HG03025 (cell line): ENCODE results near the gene MAD2L2.

Experiments used
- ATAC-seq: cut with Tn5 transposase; IDR thresholded peaks from one replicate; pipeline ENCODE4 v1.9.1; 2021; ENCODE audit warnings: mild to moderate bottlenecking, moderate library complexity; ENCODE audit not compliant: unreplicated experiment, low FRiP score

MAD2L2 gene

DNA sequence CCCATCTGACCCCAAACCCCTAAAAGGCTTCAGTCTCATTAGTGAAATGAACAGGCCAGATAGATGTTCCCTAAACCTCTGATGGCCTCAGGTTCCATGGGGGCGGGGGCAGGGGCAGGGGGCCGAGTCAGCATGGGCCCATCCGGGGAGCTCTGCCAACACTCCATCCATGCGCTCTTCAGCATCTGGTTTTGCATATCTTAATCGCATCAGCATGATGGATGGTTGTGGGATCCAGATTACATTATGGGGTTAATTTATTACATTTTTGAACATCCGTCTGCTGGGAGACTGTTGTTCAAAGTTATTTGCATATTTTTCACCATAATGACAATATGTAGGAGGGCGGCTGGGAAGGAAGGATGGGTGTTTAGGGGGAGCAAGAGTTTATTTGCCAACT, 3.1 kb upstream of the MAD2L2 start:
- no peak for ATAC-seq

DNA sequence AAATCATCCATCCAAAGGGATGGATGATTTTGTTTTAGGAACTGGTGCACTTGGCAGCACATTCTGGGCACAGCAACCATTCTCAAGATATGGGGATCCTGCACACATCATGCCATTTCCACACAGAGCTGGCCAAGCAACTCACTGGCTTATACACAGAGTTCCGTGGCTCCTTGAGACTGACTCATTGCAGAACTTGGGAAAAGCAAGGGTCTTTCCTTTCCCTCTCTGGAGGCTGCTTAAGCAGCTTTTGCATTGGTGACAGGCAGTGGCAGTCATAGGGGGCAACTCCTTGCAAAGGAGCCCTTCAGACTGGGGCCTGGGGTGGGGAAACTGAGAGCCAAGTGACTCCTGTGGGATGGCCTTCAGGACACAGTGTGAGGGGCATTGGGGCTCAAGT, 1.9 kb upstream of the MAD2L2 start:
- ATAC-seq: no peak

DNA sequence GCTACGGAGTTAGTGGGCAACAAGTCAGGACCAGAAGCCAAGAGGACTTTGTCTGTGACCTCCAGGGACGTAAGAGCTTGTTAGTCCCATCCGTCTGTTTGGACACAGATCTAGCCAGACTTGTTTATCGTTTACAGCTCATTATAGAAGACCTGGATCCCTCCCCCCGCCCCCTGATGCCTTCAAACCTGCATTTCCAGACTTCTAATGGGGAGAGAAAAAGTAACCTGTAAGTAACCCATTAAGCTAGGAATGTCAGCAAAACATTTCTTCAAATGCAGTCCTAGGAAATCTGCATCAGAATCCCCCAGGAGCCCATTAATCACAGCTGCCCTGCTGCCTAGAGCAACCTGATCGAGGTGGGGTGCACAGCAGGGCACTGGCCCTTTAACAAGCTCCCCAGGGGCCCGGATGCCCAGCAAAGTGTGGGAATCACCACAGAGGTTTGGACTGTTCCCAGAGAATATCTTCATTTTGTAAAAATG, 1.4 kb upstream of the MAD2L2 start:
- ATAC-seq: no peak

DNA sequence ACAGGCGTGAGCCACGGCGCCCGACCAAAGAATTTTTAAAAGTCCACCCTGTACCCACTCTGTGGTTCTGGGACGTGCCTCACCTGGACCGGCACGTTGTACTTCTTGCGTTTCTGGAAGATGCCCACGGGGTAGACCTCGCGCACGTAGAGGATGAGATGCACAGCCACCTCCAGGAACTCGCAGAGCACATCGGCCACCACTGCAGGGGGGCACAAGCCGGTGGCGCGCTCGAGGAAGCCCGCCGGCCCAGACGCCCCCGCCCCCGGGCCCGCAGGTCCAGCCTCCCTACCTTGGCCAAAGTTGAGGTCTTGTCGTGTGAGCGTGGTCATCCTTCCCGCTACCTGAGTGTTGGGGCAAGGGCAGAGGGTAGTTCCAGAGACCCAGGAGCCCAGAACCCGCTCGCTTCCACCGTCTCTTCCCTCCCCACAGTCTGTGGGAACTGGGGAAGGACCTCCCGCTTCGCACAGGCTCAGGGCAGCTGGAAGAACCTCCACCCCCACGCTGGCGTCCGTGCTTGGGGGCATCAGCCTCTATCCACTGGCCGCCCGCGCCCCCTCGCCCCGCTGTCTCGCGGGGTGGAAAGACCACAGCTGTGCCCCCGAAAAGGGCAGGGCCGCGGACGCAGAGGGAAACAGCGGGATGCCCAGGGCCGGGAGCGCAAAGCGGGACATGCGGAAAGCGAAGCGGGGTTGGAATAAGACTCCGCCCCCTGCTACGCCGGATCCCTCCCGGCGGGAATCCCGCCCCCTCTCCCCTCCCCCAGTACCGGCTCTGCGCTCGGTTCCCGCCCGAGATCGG, 478 bp downstream of the MAD2L2 start:
- peak; percentile 27 for ATAC-seq

DNA sequence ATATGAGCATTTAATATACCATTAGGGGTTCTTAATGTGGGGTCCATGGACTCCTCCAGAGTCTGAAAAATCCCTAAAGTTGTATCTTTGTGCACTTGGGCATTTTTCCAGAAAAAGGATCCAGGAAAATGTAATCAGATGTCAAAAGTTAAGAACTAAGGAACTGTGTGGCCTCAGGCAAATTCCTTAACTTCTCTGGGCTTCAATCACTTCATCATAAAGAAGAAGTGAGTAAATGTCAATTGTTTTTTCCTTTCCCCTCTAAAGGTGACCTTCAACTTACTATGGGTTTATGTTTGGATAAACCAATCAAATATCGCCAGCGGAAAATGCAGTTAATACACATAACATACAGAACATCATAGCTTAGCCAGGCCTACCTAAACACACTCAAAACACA, 2.5 kb downstream of the MAD2L2 start:
- no peak for ATAC-seq

DNA sequence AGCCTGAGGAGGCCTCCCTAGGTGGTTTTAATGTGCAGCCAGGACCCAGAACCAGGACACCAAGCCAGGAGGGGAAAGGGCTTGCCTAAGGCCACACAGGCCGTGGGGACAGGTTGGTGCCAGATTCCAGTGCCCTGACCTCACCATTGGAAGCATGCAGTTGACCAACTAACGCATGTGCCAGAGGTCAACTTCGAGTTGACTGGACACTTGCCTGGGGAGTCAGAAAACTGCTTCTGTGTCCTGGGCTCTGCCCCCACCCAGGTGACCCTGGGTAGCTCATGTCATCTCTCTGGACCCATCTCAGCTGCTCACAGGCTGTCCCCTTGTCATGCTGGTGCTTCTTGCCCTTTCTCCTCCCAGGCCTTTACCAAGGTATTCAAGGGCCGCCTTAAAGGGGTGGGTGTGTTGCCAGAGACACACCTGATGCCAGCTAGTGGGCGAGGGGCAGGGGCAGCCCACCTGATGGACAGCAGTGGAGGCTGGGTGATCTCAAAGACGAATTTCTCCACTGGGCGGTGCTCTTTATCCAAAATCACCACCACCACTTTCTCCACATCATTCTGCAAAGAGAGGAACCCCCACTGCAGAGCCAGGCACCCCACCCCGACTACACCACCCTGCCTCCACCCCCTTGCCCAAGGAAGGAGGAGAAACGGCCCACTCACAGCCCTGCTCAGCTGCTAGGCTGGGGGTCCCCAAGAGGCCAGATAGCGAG, 4.4 kb downstream of the MAD2L2 start:
- no peak for ATAC-seq

DNA sequence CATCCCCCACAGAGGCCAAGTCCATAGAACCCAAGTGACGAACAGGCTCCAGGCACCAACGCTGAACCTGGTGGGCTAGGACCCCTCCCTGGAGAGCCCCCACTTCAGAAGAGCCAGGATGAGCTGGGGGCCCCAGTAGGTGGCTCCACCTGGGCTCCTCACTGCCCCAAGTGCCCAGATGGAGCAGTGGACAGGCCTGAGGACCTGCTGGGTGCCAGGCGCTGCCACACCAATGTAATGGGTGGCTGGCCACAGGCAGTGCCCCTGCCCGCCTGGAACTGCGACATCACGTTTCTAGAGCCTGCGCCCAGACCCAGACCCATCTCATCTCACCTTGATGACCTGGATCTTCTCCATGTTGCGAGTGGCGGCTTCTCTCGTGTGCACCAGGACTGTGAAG, 5.6 kb downstream of the MAD2L2 start:
- no peak for ATAC-seq

DNA sequence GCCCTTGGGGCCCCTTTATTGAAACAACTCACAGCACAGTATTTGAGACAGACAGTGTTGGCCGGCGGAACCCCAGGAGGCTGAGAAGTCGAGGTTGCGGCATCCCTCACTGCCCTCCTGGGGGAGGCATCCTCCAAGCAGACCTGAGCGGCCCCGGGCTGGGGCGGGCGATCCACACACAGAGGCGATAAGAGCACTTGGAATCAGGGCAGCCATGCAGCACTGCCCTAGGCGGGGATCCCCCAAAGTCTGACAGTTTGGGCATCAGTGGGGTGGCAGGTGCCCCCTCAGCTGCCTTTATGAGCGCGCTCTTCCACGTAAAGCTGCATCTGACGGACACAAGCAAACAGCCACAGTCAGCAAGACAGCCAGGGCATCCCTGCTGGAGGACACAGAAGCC, 6.5 kb downstream of the MAD2L2 start:
- ATAC-seq: no peak

DNA sequence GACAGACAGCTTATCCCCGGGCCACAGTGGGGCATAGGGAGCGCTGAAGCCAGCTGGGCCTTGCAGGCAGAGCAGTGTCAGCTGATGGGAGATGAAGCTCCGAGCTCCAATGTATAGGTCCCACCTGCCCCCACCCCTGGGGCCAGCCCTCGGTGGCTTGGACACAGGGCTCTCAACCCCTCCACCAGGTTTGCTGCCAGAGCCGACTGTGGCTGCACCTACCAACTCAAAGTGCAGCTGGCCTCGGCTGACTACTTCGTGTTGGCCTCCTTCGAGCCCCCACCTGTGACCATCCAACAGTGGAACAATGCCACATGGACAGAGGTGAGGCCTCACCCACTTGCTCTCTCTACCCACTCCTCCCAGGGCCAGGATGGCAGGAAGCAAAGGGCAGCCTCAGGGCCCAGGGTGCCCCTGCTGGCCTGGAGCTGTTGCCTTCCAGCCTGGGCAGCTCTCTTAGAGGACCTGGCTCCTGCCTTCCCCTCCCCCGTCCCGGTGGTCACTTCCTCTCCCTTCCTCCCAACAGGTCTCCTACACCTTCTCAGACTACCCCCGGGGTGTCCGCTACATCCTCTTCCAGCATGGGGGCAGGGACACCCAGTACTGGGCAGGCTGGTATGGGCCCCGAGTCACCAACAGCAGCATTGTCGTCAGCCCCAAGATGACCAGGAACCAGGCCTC, 7.7 kb downstream of the MAD2L2 start:
- no peak for ATAC-seq

DNA sequence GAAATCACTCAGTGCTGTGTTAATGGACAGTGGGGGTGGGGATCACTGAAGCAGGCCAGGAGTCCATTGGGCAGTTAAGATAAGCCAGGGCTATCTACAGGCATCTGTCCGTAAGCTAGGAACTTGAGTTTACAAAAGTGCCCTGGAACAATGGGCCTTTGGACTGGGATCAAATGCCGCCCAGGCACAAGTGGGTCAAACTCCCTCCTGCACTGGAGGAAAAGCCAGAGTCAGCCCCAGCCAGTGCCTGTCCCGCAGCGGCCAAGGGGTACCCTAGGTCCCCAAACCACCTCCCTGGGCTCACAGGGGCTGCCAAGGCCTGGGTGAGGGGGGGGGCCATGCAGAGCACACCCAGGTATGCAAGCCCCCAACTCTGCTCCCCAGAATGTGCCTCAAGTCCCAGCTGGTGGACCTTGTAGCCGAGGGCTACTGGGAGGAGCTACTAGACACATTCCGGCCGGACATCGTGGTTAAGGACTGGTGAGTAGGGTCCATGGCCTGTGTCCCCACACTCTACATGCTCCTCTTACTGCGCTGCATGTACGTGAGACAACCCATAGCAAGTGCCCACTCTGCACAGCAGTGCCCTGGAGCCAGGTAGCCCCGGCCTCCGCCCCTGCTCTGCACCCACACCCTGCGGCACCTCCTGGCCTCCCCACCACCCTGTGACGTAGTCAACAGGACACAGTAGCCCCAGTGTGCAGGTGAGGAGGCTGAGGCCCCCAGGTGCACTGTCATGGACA, 9.2 kb downstream of the MAD2L2 start:
- no peak for ATAC-seq

DNA sequence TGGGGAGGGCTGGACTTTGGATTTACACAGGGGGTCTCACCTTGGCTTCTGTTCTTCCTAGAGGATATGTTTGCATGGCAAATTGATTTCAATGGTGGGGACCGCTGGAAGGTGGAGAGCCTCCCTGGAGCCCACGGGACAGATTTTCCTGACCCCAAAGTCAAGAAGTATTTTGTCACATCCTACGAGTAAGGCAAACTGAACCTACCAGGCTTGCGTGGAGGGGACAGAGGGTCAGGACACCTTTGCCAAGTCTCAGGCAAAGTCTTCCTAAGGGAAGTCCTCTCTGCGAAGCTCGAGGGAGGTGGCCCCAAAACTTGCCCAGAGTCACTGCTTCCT, 9.8 kb downstream of the MAD2L2 start:
- ATAC-seq: no peak

DNA sequence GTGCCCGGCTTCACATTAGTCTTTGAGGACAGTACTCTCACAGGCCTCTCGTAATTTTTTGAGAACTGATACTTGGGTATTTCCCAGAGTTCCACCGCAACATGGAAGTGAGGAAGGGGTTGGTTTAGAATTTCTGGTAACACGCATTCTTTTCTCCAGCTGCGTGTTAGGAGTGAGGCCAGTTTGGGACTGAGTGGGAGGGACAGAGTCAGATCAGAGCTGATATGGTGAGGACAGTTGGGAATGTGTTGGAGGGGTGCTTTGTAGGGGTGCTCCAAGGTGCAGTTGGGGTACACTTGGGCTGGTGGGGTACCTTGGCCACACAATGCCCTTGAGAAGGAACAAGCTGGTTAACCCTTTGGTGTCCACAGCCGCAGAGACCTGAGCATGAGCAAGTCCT, 10.2 kb downstream of the MAD2L2 start:
- ATAC-seq: no peak

DNA sequence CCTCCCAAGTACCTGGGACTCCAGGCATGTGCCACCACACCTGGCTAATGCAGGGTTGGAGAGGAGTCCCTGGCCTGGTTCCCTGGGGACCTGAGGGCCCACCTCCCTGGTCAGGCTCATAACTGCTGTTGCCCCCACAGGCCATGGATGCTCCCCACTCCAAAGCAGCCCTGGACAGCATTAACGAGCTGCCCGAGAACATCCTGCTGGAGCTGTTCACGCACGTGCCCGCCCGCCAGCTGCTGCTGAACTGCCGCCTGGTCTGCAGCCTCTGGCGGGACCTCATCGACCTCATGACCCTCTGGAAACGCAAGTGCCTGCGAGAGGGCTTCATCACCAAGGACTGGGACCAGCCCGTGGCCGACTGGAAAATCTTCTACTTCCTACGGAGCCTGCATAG, 12.4 kb downstream of the MAD2L2 start:
- ATAC-seq: no peak

DNA sequence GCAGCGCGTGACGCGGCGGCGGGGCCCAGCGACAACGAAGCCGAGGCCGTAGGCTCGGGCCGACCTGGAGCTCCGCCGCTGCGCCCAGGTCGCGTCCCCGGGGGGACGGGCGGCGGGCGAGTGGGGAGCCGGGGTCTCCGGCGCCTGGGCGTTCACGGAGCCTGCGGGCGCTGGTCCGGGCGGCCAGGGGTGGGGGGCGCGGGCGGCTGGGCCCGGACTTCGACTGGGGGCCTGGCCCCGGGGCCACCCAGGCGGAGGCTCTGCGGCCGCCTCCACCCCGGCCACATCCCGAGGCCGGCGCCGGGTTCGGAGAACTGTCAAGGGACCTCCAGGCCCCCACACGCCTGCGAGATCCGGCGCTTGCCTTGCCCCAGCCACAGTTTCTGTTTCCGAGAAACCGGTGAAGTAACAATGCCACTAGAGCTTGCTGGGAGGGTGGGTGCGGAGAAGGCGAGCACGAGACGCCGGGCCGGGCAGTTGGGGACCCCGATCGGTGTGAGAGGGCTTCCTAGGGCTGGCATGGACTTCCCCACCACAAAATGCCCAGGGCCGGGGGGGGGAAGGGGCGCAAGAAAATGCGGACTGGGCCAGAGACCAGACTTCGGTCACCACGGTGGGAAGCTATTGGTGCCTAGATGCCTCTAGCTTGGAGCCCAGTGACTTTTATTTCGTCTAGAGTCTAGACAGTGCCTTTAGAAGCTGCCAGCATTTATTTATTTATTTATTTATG, 16.4 kb downstream of the MAD2L2 start:
- ATAC-seq: peak; percentile 43

DNA sequence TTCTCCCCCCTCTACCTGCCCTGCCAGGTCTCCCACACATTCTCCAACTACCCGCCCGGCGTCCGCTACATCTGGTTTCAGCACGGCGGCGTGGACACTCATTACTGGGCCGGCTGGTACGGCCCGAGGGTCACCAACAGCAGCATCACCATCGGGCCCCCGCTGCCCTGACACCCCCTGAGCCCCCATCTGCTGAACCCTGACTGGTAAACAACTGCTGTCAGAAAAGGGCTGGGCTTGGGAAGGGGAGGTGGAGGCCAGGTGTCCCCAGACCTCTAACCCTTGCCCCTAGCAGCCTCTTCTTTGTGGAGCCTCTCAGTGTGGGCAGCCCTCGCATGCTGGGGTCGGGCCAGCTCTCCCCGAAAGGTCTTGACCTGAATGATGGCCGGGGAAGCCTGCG, 19.8 kb downstream of the MAD2L2 start:
- ATAC-seq: no peak

DNA sequence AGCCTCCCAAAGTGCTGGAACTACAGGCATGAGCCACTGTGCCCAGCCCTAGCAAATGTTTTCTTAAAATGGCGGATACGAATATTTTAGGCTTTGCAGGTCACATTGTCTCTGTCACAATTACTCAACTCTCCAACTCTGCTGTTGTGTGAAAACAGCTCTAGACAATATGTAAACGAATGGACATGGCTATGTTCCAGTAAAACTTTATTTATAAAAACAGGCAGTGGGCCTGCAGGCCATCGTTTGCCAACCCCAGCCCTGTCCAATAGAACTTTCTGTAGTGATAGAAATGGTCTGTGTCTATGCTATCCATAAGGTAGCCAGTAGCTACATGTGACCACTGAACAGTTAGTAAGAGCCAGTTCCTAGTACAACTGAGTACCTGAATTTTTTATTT, 21.2 kb downstream of the MAD2L2 start:
- no peak for ATAC-seq

DNA sequence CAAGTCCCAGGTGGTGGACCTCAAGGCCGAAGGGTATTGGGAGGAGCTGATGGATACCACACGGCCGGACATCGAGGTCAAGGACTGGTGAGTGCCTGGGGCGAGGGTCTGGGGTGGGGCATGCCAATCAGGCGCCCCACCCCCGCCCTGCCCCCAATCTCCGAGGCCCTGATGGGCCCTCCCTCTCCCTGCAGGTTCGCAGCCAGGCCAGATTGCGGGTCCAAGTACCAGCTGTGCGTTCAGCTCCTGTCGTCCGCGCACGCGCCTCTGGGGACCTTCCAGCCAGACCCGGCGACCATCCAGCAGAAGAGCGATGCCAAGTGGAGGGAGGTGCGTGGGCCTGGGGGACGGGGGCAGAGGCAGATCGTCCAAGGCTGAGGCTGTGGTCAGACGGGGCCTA, 22.4 kb downstream of the MAD2L2 start:
- no peak for ATAC-seq

DNA sequence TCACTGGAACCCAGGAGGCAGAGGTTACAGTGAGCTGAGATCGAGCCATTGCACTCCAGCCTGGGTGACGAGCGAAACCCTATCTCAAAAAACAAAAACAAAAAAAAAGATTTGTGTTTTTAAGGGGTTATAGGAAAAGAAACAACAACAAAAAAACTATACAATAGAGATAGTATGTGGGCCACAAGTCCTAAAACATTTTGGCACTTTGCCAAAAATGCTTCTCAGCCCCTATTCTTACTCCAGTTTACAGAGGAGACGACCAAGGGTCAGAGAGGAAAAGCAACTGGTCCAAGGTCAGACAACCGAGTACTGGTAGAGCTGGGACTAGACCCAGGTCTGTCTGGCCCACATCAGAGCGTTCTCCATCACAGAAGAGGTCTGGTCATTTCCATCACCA, 23.3 kb downstream of the MAD2L2 start:
- ATAC-seq: no peak

DNA sequence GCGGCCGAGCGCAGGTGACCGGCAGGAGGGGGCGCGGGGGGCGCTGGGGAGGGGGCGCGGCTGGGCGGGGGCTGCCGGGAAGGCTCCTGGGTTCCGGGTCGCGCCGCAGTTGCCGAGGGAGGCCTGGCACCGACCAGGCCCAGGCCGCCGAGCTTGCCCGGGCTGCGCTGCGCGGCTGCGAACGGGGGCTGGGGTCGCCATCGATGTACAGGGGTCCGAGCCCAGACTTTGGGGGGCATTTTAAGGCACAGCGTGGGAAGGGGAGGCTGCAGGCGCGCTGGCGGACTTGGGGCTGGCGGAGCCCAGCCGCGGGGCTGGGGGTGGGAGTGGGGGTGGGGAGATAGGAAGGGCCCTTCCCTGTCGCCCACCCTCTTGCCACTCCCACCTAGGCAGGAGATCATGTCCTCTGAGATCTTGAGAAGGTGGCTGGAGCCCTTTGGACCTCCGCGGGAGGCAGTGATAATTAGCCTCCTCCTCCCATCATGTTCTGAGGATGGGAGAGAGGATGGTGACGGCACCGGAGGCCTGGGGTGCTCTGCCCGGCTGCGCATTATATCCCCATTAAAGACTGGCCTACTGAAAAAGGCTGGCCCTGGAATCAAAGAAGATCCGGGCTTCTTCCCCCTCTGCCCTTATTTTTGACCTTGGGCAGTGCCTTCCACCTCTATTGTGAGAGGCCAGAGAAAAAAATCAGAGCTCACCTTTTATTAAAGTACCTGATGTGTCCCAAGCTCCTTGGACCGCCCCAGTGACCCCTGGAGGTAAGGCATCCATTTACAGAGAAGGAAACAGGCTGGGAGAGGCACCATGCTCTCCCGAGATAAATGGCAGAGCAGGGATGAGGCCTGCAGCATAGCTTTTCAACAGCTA, 25.8 kb downstream of the MAD2L2 start:
- no peak for ATAC-seq
